Stomach (tissue), 9 donors: ENCODE data around the gene CACNA1E. TPM values are rescaled to one million over a fixed set of nuclear protein-coding genes. Genes with fewer than 3 reads are reported as not detected.

Experiments
- DNase-seq, 2 donors: peaks; one replicate each; pipeline versions ENCODE4 v3.0.0 to v3.0.0-alpha.2; 2013 to 2019
- H3K27ac ChIP-seq, 5 donors: fragments of 200-600 bp in 4 of 5; sonication (generic) in 4 of 5; one replicate each; pipeline ENCODE4 v1.5.1; 2013 to 2019; ENCODE audit warnings: mild to moderate bottlenecking in 1 of 5, moderate library complexity in 1 of 5
- H3K27me3 ChIP-seq, 3 donors: fragments of 200-600 bp; sonication (generic); one replicate each; pipeline ENCODE4 v1.5.1; 2017 to 2019; ENCODE audit warnings: mixed run types in 1 of 3
- H3K36me3 ChIP-seq, 4 donors: fragments of 200-600 bp; sonication (generic); 1 replicate in 3 of 4; 2 replicates in 1 of 4; pipeline ENCODE4 v1.5.1; 2016 to 2019
- H3K4me1 ChIP-seq, 4 donors: fragments of 200-600 bp; sonication (generic); one replicate each; pipeline ENCODE4 v1.5.1; 2016 to 2019
- H3K4me3 ChIP-seq, 4 donors: fragments of 200-600 bp; sonication (generic) in 3 of 4; one replicate each; pipeline ENCODE4 v1.5.1; 2016 to 2019; ENCODE audit warnings: mild to moderate bottlenecking in 1 of 4
- H3K9me3 ChIP-seq, 4 donors: fragments of 200-600 bp; sonication (generic); one replicate each; pipeline ENCODE4 v1.5.1; 2016 to 2019
- CTCF ChIP-seq, 7 experiments: fragments of 450-650 bp in 4 of 7; fragments of 200-600 bp in 3 of 7; sonication (generic) in 3 of 7; IDR thresholded peaks; one replicate each; pipeline ENCODE4 v1.5.1; 2016 to 2019; ENCODE audit warnings: antibody characterized with exemption in 7 of 7, control low read depth in 2 of 7, mild to moderate bottlenecking in 1 of 7
- EP300 ChIP-seq: sonication (generic); formaldehyde crosslinking; IDR thresholded peaks from one replicate; pipeline ENCODE4 v1.6.1; 2017; ENCODE audit warnings: antibody characterized with exemption
- POLR2A ChIP-seq, 4 donors: fragments of 450-650 bp; IDR thresholded peaks; one replicate each; pipeline ENCODE4 v1.6.1; 2016; ENCODE audit warnings: antibody characterized with exemption in 4 of 4, control low read depth in 2 of 4, mild to moderate bottlenecking in 1 of 4, moderate library complexity in 1 of 4
- POLR2AphosphoS5 ChIP-seq, 3 donors: sonication (generic); formaldehyde crosslinking; IDR thresholded peaks; one replicate each; pipeline ENCODE4 v1.6.1; 2016; ENCODE audit warnings: antibody characterized with exemption in 3 of 3
- WGBS, 5 donors: extraction: QIAGEN DNeasy Blood & Tissue Kit in 3 of 5; methylation state at CpG; one replicate each; pipeline versions ENCODE4 v1.1.5 to v1.1.7; 2013 to 2018; 5-methylcytosine and 5-hydroxymethylcytosine counted together
- intact Hi-C: fragments of 100-400 bp; cut with DNase I; formaldehyde crosslinking; loops from one replicate; pipeline ENCODE4 v1.15.1; 2023; ENCODE audit warnings: low total_unique reads
- polyA plus RNA-seq, 3 donors: library from polyadenylated mRNA; stranded (reverse); fragments of 200-250 nt; gene quantifications; one replicate each; pipeline ENCODE4 v1.2.3, GENCODE V29; 2013
- total RNA-seq, 5 donors: library from RNA; depleted of rRNA; stranded (reverse); fragments of >200 nt; gene quantifications; one replicate each; pipeline versions ENCODE4 v1.1.0 to v1.2.3, GENCODE V29; 2014 to 2016
- donor health status: healthy with polysubstance abuse.
- donor health status: Bipolar disorder and iron deficiency.
- donor health status: healthy.

Gene CACNA1E
- total and polyA plus RNA-seq, 8 donors = under 0.01 to 1.8 (median 0.01) TPM; not detected in 4

DNA sequence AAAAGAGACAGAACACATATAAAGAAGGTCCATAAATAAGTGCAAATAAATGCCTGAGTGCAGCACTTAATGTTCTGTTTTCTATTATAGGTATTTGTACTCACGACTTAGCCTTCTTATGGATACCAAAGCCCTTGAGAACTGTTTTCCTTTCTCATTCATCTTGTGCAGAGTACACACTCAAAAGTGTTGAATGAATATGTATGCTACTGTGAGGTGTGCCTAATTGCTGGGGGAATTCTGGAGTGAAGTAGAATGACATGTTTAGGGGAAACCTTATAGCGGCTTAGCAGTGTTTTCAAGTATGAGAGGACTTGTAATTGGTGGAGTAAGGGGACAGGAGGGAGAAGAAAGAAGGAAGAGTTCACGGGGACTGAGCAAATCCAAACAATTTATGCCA, 157.6 kb downstream of the CACNA1E start:
- peaks cover 0 to 11% (median 0%) of the 10 kb centered on the region in 3 donors for H3K27me3 ChIP-seq
- intact Hi-C loops = no loop called here
- peaks cover 0 to 3% (median 0%) of the 10 kb centered on the region in 4 donors for H3K4me1 ChIP-seq
- no peak for TF ChIP-seq CTCF (IDR thresholded peaks at IDR 0.05)
- TF ChIP-seq POLR2AphosphoS5 (IDR thresholded peaks at IDR 0.05) = no peak
- H3K9me3 ChIP-seq = no peaks in the 10 kb centered on the region
- H3K4me3 ChIP-seq = no peak overlapping the region
- WGBS, 5 donors = 66 to 82% (median 73%) methylated on average over 3 of the region's 3 CpGs
- no peaks in the 10 kb centered on the region for H3K36me3 ChIP-seq
- no peak for DNase-seq
- H3K27ac ChIP-seq = no peak overlapping the region

GRCh38 chr1:181643631-181644030, 160.3 kb downstream of the CACNA1E start:
- intact Hi-C loops = no loop called here
- no peak for DNase-seq
- no peak for TF ChIP-seq POLR2A (IDR thresholded peaks at IDR 0.05)
- TF ChIP-seq CTCF (IDR thresholded peaks at IDR 0.05) = no peak
- Histone ChIP-seq H3K4me3 (no peak overlapping the region), H3K36me3 (no peaks in the 10 kb centered on the region), H3K27me3 (no peaks in the 10 kb centered on the region), H3K27ac (no peak overlapping the region), H3K9me3 (no peaks in the 10 kb centered on the region), H3K4me1 (peaks cover 0 to 6% (median 3%) of the 10 kb centered on the region in 4 donors)
- 13 to 61% (median 40%) methylated on average over 3 of the region's 3 CpGs for WGBS, 5 donors

- Histone ChIP-seq H3K4me1 (peaks cover 0 to 8% (median 3%) of the 10 kb centered on the region in 4 donors), H3K27me3 (no peaks in the 10 kb centered on the region), H3K27ac (no peak overlapping the region), H3K36me3 (no peaks in the 10 kb centered on the region), H3K4me3 (no peak overlapping the region), H3K9me3 (no peaks in the 10 kb centered on the region)
- intact Hi-C loops = no loop called here
- 83 to 93% (median 89%) methylated on average over 5 of the region's 5 CpGs for WGBS, 5 donors
- TF ChIP-seq CTCF (IDR thresholded peaks at IDR 0.05) (no peak), POLR2A (IDR thresholded peaks at IDR 0.05) (no peak), EP300 (no peak), POLR2AphosphoS5 (IDR thresholded peaks at IDR 0.05) (no peak)
- DNase-seq = no peak
These were observed 161.9 kb downstream of the CACNA1E start for GRCh38 chr1:181645171-181645570.

DNA sequence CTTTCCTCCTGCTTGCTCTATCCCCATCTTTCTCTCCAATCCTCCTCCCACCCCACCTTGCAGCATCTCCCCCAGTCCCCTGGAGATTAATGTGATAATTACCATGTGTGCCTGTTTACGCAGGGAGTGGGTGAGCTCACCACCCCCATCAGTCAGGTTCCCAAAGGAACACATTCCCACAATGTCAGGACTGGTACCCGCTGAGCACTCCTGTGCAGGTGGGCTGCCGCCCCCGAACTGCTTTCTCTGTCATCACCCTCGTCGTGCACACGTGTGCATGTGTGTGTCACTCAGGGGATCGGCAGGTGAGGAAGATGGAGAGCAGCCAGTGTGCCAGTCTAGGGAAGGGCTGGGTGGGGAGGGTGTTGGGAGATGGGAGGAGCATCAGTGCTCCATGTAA, 163.4 kb downstream of the CACNA1E start:
- no peak overlapping the region for H3K4me3 ChIP-seq
- no peaks in the 10 kb centered on the region for H3K9me3 ChIP-seq
- TF ChIP-seq POLR2A (IDR thresholded peaks at IDR 0.05) (no peak), EP300 (no peak), CTCF (IDR thresholded peaks at IDR 0.05) (no peak), POLR2AphosphoS5 (IDR thresholded peaks at IDR 0.05) (no peak)
- no peak overlapping the region for H3K27ac ChIP-seq
- DNase-seq = no peak
- 91 to 98% (median 92%) methylated on average over 8 of the region's 8 CpGs for WGBS, 5 donors
- no peaks in the 10 kb centered on the region for H3K27me3 ChIP-seq
- H3K4me1 ChIP-seq = peaks cover 0 to 8% (median 3%) of the 10 kb centered on the region in 4 donors
- no peaks in the 10 kb centered on the region for H3K36me3 ChIP-seq
- intact Hi-C loops = no loop called here
